GM12801 (cell line): ENCODE results near the gene VCAN.

ENCODE experiments used
- CTCF ChIP-seq: IDR thresholded peaks from one replicate; pipeline ENCODE4 v1.5.1; 2011; ENCODE audit warnings: control low read depth; ENCODE audit not compliant: insufficient read length; ENCODE audit errors: extremely low read depth

The VCAN gene

GRCh38 chr5:83450183-83450966, 21.2 kb upstream of the VCAN start:
- TF ChIP-seq CTCF = no peak

GRCh38 chr5:83450967-83451248, 20.6 kb upstream of the VCAN start:
- TF ChIP-seq CTCF = no peak

GRCh38 chr5:83451955-83452354, 19.6 kb upstream of the VCAN start:
- TF ChIP-seq CTCF = no peak

- no peak for TF ChIP-seq CTCF
Measured at GRCh38 chr5:83453937-83454336, 17.6 kb upstream of the VCAN start.

GRCh38 chr5:83464261-83464660, 7.3 kb upstream of the VCAN start:
- no peak for TF ChIP-seq CTCF

- TF ChIP-seq CTCF = no peak
Measured at GRCh38 chr5:83467371-83468035, 4.0 kb upstream of the VCAN start.

- no peak for TF ChIP-seq CTCF
Measured at GRCh38 chr5:83469075-83469474, 2.5 kb upstream of the VCAN start.
